ENCODE measurements around the gene FGF18.
"Not testable (repeated sequence)": the region's sequence is repeated elsewhere in the genome, so short reads cannot be mapped to it uniquely, and the experiment has no call there.

Gene FGF18

GRCh38 chr5:171476701-171477100 lies 57.3 kb downstream of the FGF18 start:
- no peak for DNase-seq

- no peak for DNase-seq
These were observed 57.7 kb downstream of the FGF18 start for GRCh38 chr5:171477101-171477500.

GRCh38 chr5:171477666-171478065 lies 58.2 kb downstream of the FGF18 start:
- no peak for DNase-seq

- no peak for DNase-seq
These were observed 59.7 kb downstream of the FGF18 start for GRCh38 chr5:171478946-171479775.

- DNase-seq = no peak
These were observed 60.3 kb downstream of the FGF18 start for GRCh38 chr5:171479776-171480125.

GRCh38 chr5:171480239-171480638 lies 60.8 kb downstream of the FGF18 start:
- DNase-seq = no peak

GRCh38 chr5:171481571-171482433 lies 62.4 kb downstream of the FGF18 start:
- DNase-seq = no peak

GRCh38 chr5:171482434-171482730 lies 62.9 kb downstream of the FGF18 start:
- no peak for DNase-seq

- DNase-seq = no peak
These were observed 64.2 kb downstream of the FGF18 start for GRCh38 chr5:171483551-171484135.

GRCh38 chr5:171484460-171484899 lies 65.0 kb downstream of the FGF18 start:
- peak; percentile 50 for DNase-seq

- no peak for DNase-seq
These were observed 66.2 kb downstream of the FGF18 start for GRCh38 chr5:171485668-171486067.

GRCh38 chr5:171486613-171487012 lies 67.2 kb downstream of the FGF18 start:
- no peak for DNase-seq

GRCh38 chr5:171488876-171489275 lies 69.4 kb downstream of the FGF18 start:
- no peak for DNase-seq

GRCh38 chr5:171492781-171493180 lies 73.3 kb downstream of the FGF18 start:
- DNase-seq = no peak

- DNase-seq = no peak
These were observed 74.4 kb downstream of the FGF18 start for GRCh38 chr5:171493646-171494393.

- no peak for DNase-seq
These were observed 75.1 kb downstream of the FGF18 start for GRCh38 chr5:171494452-171495121.

GRCh38 chr5:171495122-171495700 lies 75.8 kb downstream of the FGF18 start:
- DNase-seq = no peak

- no peak for DNase-seq
These were observed 77.0 kb downstream of the FGF18 start for GRCh38 chr5:171496456-171496855.

GRCh38 chr5:171497494-171497893 lies 78.0 kb downstream of the FGF18 start:
- not testable (repeated sequence) for DNase-seq

- DNase-seq = no peak
These were observed 78.7 kb downstream of the FGF18 start for GRCh38 chr5:171498166-171498565.

- DNase-seq = no peak
These were observed 80.2 kb downstream of the FGF18 start for GRCh38 chr5:171499611-171500010.

- DNase-seq = no peak
These were observed 86.1 kb downstream of the FGF18 start for GRCh38 chr5:171505473-171506043.

Measured in activated CD4-positive, CD25-positive, alpha-beta regulatory T cell treated with anti-CD3 and anti-CD28 coated beads, Interleukin-2, amount 50 U/mL, for 72 hours (primary cell).